H1 (cell line): ENCODE measurements around the gene A4GALT. TPM values are rescaled to one million over a fixed set of nuclear protein-coding genes. Genes with fewer than 3 reads are reported as not detected.

Experiments
- ASH2L ChIP-seq: fragments of 200-600, 300-600 bp; sonication (generic); IDR thresholded peaks from one replicate; pipeline ENCODE4 v1.7.1; 2017; ENCODE audit warnings: low read length
- BACH1 ChIP-seq: IDR thresholded peaks from 2 replicates; pipeline ENCODE4 v1.6.1; 2012; ENCODE audit warnings: low read length, improper control_type of control experiment
- NRF1 ChIP-seq: IDR thresholded peaks from 2 replicates; pipeline ENCODE4 v1.6.1; 2011; ENCODE audit warnings: mild to moderate bottlenecking, low read depth, low read length, improper control_type of control experiment
- RAD21 ChIP-seq, 2 experiments: IDR thresholded peaks in 1 of 2; conservative IDR thresholded peaks in 1 of 2; 2 replicates each; pipeline ENCODE4 v1.6.1; 2011; ENCODE audit warnings: low read depth in 2 of 2, low read length in 2 of 2, improper control_type of control experiment in 1 of 2, inconsistent platforms in 1 of 2, mild to moderate bottlenecking in 1 of 2, moderate library complexity in 1 of 2
- SRF ChIP-seq: IDR thresholded peaks from 2 replicates; pipeline ENCODE4 v1.6.1; 2011; ENCODE audit warnings: mild to moderate bottlenecking, low read depth, low read length, moderate library complexity
- TCF12 ChIP-seq: IDR thresholded peaks from 2 replicates; pipeline ENCODE4 v1.6.1; 2011; ENCODE audit warnings: low read depth, mild to moderate bottlenecking, low read length
- polyA plus RNA-seq, 7 experiments: library from polyadenylated mRNA; depleted of rRNA in 3 of 7; stranded (reverse) in 5 of 7; unstranded in 2 of 7; fragments of >200 nt in 5 of 7; fragments of 200-250 nt in 2 of 7; gene quantifications; 1 replicate in 5 of 7; 2 replicates in 1 of 7; 4 replicates in 1 of 7; pipeline versions ENCODE4 v1.2.1 to v1.2.3, GENCODE V29; 2011 to 2013; ENCODE audit warnings: missing spikeins in 2 of 7, mixed read lengths in 2 of 7
- total RNA-seq: library from RNA; stranded (reverse); fragmentation: NEBNext Ultra II Directional; extraction: Animal tissue kit (Norgen Biotek cat#: 25700); gene quantifications from 2 replicates; pipeline ENCODE4 v1.2.1, GENCODE V29; 2021
- TF ChIP-seq, protein P1 (sequence below): IDR thresholded peaks from 2 replicates; pipeline ENCODE4 v1.6.1; 2012; ENCODE audit warnings: inconsistent platforms

Gene A4GALT
- total and polyA plus RNA-seq, 2 of the 8 experiments (the other 6 are each of a cell fraction or from before 2014, with no cell fraction given) = 7.2 to 13.8 TPM

- TF ChIP-seq TCF12 = no peak
- no peak for TF ChIP-seq ASH2L
- TF ChIP-seq BACH1 = no peak
- TF ChIP-seq, protein P1, sequence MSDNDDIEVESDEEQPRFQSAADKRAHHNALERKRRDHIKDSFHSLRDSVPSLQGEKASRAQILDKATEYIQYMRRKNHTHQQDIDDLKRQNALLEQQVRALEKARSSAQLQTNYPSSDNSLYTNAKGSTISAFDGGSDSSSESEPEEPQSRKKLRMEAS = no peak
- TF ChIP-seq SRF = no peak
- TF ChIP-seq RAD21 (IDR thresholded peaks at IDR 0.05 in 1 of 2, conservative IDR thresholded peaks at IDR 0.05 in 1 of 2; ENCODE audit: low read depth in 2 of 2, low read length in 2 of 2) = no peak
- TF ChIP-seq NRF1 = no peak
- TF ChIP-seq, all 59 proteins: peak for 0
These were observed 8.5 kb downstream of the A4GALT start (continued) for GRCh38 chr22:42711895-42712837.
